Measurements from ENCODE around the gene ATP8B4.

The ATP8B4 gene

GRCh38 chr15:49890689-49891088, 228.3 kb downstream of the ATP8B4 start:
- no peak for DNase-seq (ENCODE audit: low spot score)

- no peak for DNase-seq (ENCODE audit: low spot score)
These were observed 229.5 kb downstream of the ATP8B4 start for GRCh38 chr15:49889536-49889935.

GRCh38 chr15:49888734-49889133, 230.3 kb downstream of the ATP8B4 start:
- no peak for DNase-seq (ENCODE audit: low spot score)

GRCh38 chr15:49888323-49888693, 230.7 kb downstream of the ATP8B4 start:
- DNase-seq (ENCODE audit: low spot score), result no peak

GRCh38 chr15:49887659-49888322, 231.2 kb downstream of the ATP8B4 start:
- no peak for DNase-seq (ENCODE audit: low spot score)

- DNase-seq (ENCODE audit: low spot score), result no peak
These were observed 235.9 kb downstream of the ATP8B4 start for GRCh38 chr15:49883121-49883520.

GRCh38 chr15:49881866-49882265, 237.2 kb downstream of the ATP8B4 start:
- DNase-seq (ENCODE audit: low spot score), result no peak

- DNase-seq (ENCODE audit: low spot score), result no peak
These were observed 237.6 kb downstream of the ATP8B4 start for GRCh38 chr15:49881433-49881832.

GRCh38 chr15:49877873-49878521, 241.0 kb downstream of the ATP8B4 start:
- DNase-seq (ENCODE audit: low spot score), result no peak

- DNase-seq (ENCODE audit: low spot score), result no peak
These were observed 241.7 kb downstream of the ATP8B4 start for GRCh38 chr15:49877117-49877872.

- no peak for DNase-seq (ENCODE audit: low spot score)
These were observed 242.5 kb downstream of the ATP8B4 start for GRCh38 chr15:49876401-49877038.

GRCh38 chr15:49875392-49875791, 243.6 kb downstream of the ATP8B4 start:
- no peak for DNase-seq (ENCODE audit: low spot score)

- DNase-seq (ENCODE audit: low spot score), result no peak
These were observed 248.6 kb downstream of the ATP8B4 start for GRCh38 chr15:49870472-49870871.

- no peak for DNase-seq (ENCODE audit: low spot score)
These were observed 250.7 kb downstream of the ATP8B4 start for GRCh38 chr15:49868348-49868747.

- no peak for DNase-seq (ENCODE audit: low spot score)
These were observed 252.9 kb downstream of the ATP8B4 start for GRCh38 chr15:49865925-49866757.

- DNase-seq (ENCODE audit: low spot score), result no peak
These were observed 254.8 kb downstream of the ATP8B4 start for GRCh38 chr15:49864251-49864650.

GRCh38 chr15:49863431-49864224, 255.4 kb downstream of the ATP8B4 start:
- no peak for DNase-seq (ENCODE audit: low spot score)

- DNase-seq (ENCODE audit: low spot score), result no peak
These were observed 258.9 kb downstream of the ATP8B4 start for GRCh38 chr15:49860101-49860500.

- no peak for DNase-seq (ENCODE audit: low spot score)
These were observed 261.2 kb downstream of the ATP8B4 start for GRCh38 chr15:49857496-49858475.
